Activated CD8-positive, alpha-beta memory T cell treated with anti-CD3 and anti-CD28 coated beads for 36 hours (primary cell): ENCODE measurements around the gene SLC29A2. TPM values are rescaled to one million over a fixed set of nuclear protein-coding genes. Genes with fewer than 3 reads are reported as not detected.
"Not testable (repeated sequence)": the region's sequence is repeated elsewhere in the genome, so short reads cannot be mapped to it uniquely, and the experiment has no call there.

Experiments used
- CTCF ChIA-PET: fragments of 350-600 bp; sonication (Branson Sonifier 250); formaldehyde crosslinking; loops from one replicate; lab custom pipeline; 2021; ENCODE audit warnings: antibody characterized with exemption; lab: Charles Lee
- POLR2A ChIA-PET: fragments of 350-600 bp; sonication (Branson Sonifier 250); formaldehyde crosslinking; loops from one replicate; lab custom pipeline; 2021; ENCODE audit warnings: antibody characterized with exemption; lab: Charles Lee
- total RNA-seq, 2 experiments: library from RNA; stranded (reverse); gene quantifications; one replicate each; pipeline ENCODE4 v1.2.3, GENCODE V29; 2021

Gene SLC29A2
- total RNA-seq, 2 experiments from 2014 or later, result 12.1 to 13.0 TPM

- ChIA-PET POLR2A (interaction anchor here (0.5 to 0.7 kb wide), 3 partner anchors 46 to 670 kb away, joined by 4 to 6 read pairs (median 5); no protein-coding TSS in a partner anchor), CTCF (interaction anchor here (0.5 to 3.4 kb wide), 7 partner anchors 9 to 46 kb away, joined by 3 to 15 read pairs (median 6); partner anchors contain the start of gene SLC29A2)
These were observed 8.4 kb downstream of the SLC29A2 start for GRCh38 chr11:66363187-66363601.

GRCh38 chr11:66362481-66363147 is 8.9 kb downstream of the SLC29A2 start:
- CTCF ChIA-PET, result interaction anchor here (1.2 to 3.4 kb wide), 4 partner anchors 10 to 46 kb away, joined by 3 to 15 read pairs (median 6); partner anchors contain the start of gene SLC29A2
- POLR2A ChIA-PET, result no interaction called here

GRCh38 chr11:66361502-66361941 is 10.0 kb downstream of the SLC29A2 start:
- ChIA-PET CTCF (interaction anchor here (1.2 to 3.4 kb wide), 2 partner anchors 25 to 27 kb away, joined by 3 to 15 read pairs; no protein-coding TSS in a partner anchor), POLR2A (no interaction called here)

GRCh38 chr11:66360406-66361073 is 11.0 kb downstream of the SLC29A2 start:
- ChIA-PET CTCF (interaction anchor here (0.5 to 1.0 kb wide), 3 partner anchors 16 to 109 kb away, joined by 3 read pairs; partner anchors contain the start of gene BRMS1), POLR2A (interaction anchor here (0.6 kb wide), 1 partner anchor 589 kb away, joined by 3 read pairs; no protein-coding TSS in a partner anchor)

GRCh38 chr11:66359662-66360087 is 11.9 kb downstream of the SLC29A2 start:
- CTCF ChIA-PET, result interaction anchor here (1.0 kb wide), 1 partner anchor 29 kb away, joined by 3 read pairs; no protein-coding TSS in a partner anchor
- POLR2A ChIA-PET, result no interaction called here

- POLR2A ChIA-PET, result not testable (repeated sequence)
- CTCF ChIA-PET, result interaction anchor here (1.1 to 1.8 kb wide), 4 partner anchors 13 to 68 kb away, joined by 3 to 7 read pairs (median 4); no protein-coding TSS in a partner anchor
These were observed 20.9 kb downstream of the SLC29A2 start for GRCh38 chr11:66350560-66351235.

GRCh38 chr11:66349084-66349386 is 22.5 kb downstream of the SLC29A2 start:
- ChIA-PET POLR2A (no interaction called here), CTCF (interaction anchor here (0.7 to 5.4 kb wide), 2 partner anchors 32 to 37 kb away, joined by 6 to 36 read pairs; no protein-coding TSS in a partner anchor)

- ChIA-PET CTCF (interaction anchor here (1.0 to 5.4 kb wide), 5 partner anchors 9 to 65 kb away, joined by 3 to 36 read pairs (median 5); no protein-coding TSS in a partner anchor), POLR2A (interaction anchor here (0.5 to 1.5 kb wide), 4 partner anchors 8 to 119 kb away, joined by 3 to 8 read pairs (median 5); partner anchors contain the start of genes PELI3, RIN1 and SLC29A2)
These were observed 23.9 kb downstream of the SLC29A2 start, which contains the start of gene B4GAT1 for GRCh38 chr11:66347425-66348276. Gene B4GAT1, minus strand, starts transcription at chr11:66347629. Its CDS starts 84 bp downstream, at chr11:66347545.

GRCh38 chr11:66346476-66347424 is 24.8 kb downstream of the SLC29A2 start:
- ChIA-PET POLR2A (interaction anchor here (1.1 to 2.0 kb wide), 2 partner anchors 9 to 29 kb away, joined by 3 to 6 read pairs; partner anchors contain the start of gene CD248), CTCF (interaction anchor here (0.9 to 5.4 kb wide), 4 partner anchors 35 to 88 kb away, joined by 3 to 36 read pairs (median 4); no protein-coding TSS in a partner anchor)

- POLR2A ChIA-PET, result interaction anchor here (0.9 to 2.0 kb wide), 2 partner anchors 28 to 32 kb away, joined by 3 to 6 read pairs; partner anchors contain the start of gene CD248
- CTCF ChIA-PET, result interaction anchor here (0.6 to 5.4 kb wide), 10 partner anchors 9 to 277 kb away, joined by 3 to 36 read pairs (median 3); partner anchors contain the start of genes RIN1, SLC29A2 and YIF1A
These were observed 26.3 kb downstream of the SLC29A2 start for GRCh38 chr11:66345316-66345649.

- POLR2A ChIA-PET, result interaction anchor here (0.6 to 2.0 kb wide), 5 partner anchors 27 to 402 kb away, joined by 3 to 7 read pairs (median 5); partner anchors contain the start of gene CD248
These were observed 26.8 kb downstream of the SLC29A2 start, which contains the start of gene BRMS1 for GRCh38 chr11:66344550-66345315. Gene BRMS1, minus strand, starts transcription at chr11:66345104. Its CDS starts 2,870 bp downstream, at chr11:66342234.

GRCh38 chr11:66343176-66343575 is 28.4 kb downstream of the SLC29A2 start:
- ChIA-PET CTCF (interaction anchor here (0.6 to 1.3 kb wide), 2 partner anchors 40 to 46 kb away, joined by 3 to 4 read pairs; no protein-coding TSS in a partner anchor), POLR2A (no interaction called here)

More at GRCh38 chr11:66344550-66345315, 26.8 kb downstream of the SLC29A2 start, which contains the start of gene BRMS1:
- CTCF ChIA-PET, result interaction anchor here (0.6 to 5.4 kb wide), 12 partner anchors 9 to 277 kb away, joined by 3 to 36 read pairs (median 3); partner anchors contain the start of genes MRPL11, RIN1, SLC29A2 and YIF1A

GRCh38 chr11:66341502-66342126 is 29.9 kb downstream of the SLC29A2 start:
- POLR2A ChIA-PET, result no interaction called here
- CTCF ChIA-PET, result interaction anchor here (1.3 kb wide), 1 partner anchor 44 kb away, joined by 3 read pairs; no protein-coding TSS in a partner anchor

- CTCF ChIA-PET, result interaction anchor here (0.7 kb wide), 1 partner anchor 29 kb away, joined by 3 read pairs; no protein-coding TSS in a partner anchor
- POLR2A ChIA-PET, result no interaction called here
These were observed 30.7 kb downstream of the SLC29A2 start for GRCh38 chr11:66340596-66341501.
